Loucy (cell line): Measurements from ENCODE around the gene C8A.

Source experiments
- H2AFZ ChIP-seq: fragments of 200-600 bp; sonication (generic); 2 replicates; pipeline ENCODE4 v1.6.0; 2016; ENCODE audit warnings: antibody characterized with exemption, mild to moderate bottlenecking, low read length, moderate library complexity
- H3F3A ChIP-seq: fragments of 200-600 bp; 2 replicates; pipeline ENCODE4 v1.6.0; 2016; ENCODE audit warnings: antibody characterized with exemption, low read depth, mild to moderate bottlenecking
- H3K27me3 ChIP-seq: fragments of 200-600 bp; sonication (generic); 2 replicates; pipeline ENCODE4 v1.6.1; 2014; ENCODE audit warnings: low read length, mild to moderate bottlenecking; ENCODE audit not compliant: insufficient read depth, poor library complexity, severe bottlenecking
- H3K36me3 ChIP-seq: fragments of 200-600 bp; sonication (generic); 2 replicates; pipeline ENCODE4 v1.6.1; 2016; ENCODE audit warnings: low read length; ENCODE audit not compliant: insufficient read depth
- H3K4me1 ChIP-seq: fragments of 200-600 bp; sonication (generic); 2 replicates; pipeline ENCODE4 v1.5.1; 2014; ENCODE audit warnings: low read length, mild to moderate bottlenecking; ENCODE audit not compliant: insufficient read depth, poor library complexity, severe bottlenecking
- H3K4me2 ChIP-seq: fragments of 200-600 bp; sonication (generic); 2 replicates; pipeline ENCODE4 v1.6.0; 2014; ENCODE audit warnings: antibody characterized with exemption, low read length, low read depth, mild to moderate bottlenecking; ENCODE audit not compliant: poor library complexity, severe bottlenecking
- H3K4me3 ChIP-seq: fragments of 200-600 bp; sonication (generic); 2 replicates; pipeline ENCODE4 v1.5.1; 2014; ENCODE audit warnings: low read length, mild to moderate bottlenecking, mixed read lengths; ENCODE audit not compliant: poor library complexity, severe bottlenecking
- H3K79me2 ChIP-seq: fragments of 200-600 bp; sonication (generic); 2 replicates; pipeline ENCODE4 v1.6.1; 2014; ENCODE audit warnings: low read length; ENCODE audit not compliant: insufficient read depth
- H3K9ac ChIP-seq: fragments of 200-600 bp; sonication (generic); 2 replicates; pipeline ENCODE4 v1.6.0; 2014; ENCODE audit warnings: mild to moderate bottlenecking, low read depth, low read length, moderate library complexity; ENCODE audit not compliant: poor library complexity, severe bottlenecking
- H3K9me2 ChIP-seq: fragments of 200-600 bp; sonication (generic); replicated peaks from 2 replicates; pipeline ENCODE4 v1.6.1; 2016; ENCODE audit warnings: low read depth, low read length, mixed read lengths
- H3K9me3 ChIP-seq: fragments of 200-600 bp; sonication (generic); 2 replicates; pipeline ENCODE4 v1.6.1; 2014; ENCODE audit warnings: mild to moderate bottlenecking, antibody characterized with exemption, low read length, low read depth; ENCODE audit not compliant: insufficient read depth
- H4K20me1 ChIP-seq: fragments of 200-600 bp; sonication (generic); 2 replicates; pipeline ENCODE4 v1.6.0; 2014; ENCODE audit warnings: antibody characterized with exemption, low read length, mild to moderate bottlenecking; ENCODE audit not compliant: insufficient read depth, poor library complexity, severe bottlenecking
- EZH2phosphoT487 ChIP-seq: fragments of 200-600 bp; IDR thresholded peaks from 2 replicates; pipeline ENCODE4 v1.6.1; 2018; ENCODE audit warnings: antibody characterized with exemption, mild to moderate bottlenecking, moderate library complexity, borderline replicate concordance
- TF ChIP-seq, protein P1 (sequence below): fragments of 200-600 bp; sonication (generic); conservative IDR thresholded peaks from 2 replicates; pipeline ENCODE4 v1.5.1; 2014; ENCODE audit warnings: mild to moderate bottlenecking, antibody characterized with exemption, low read length

Gene C8A

GRCh38 chr1:56814205-56814604 is 40.4 kb upstream of the C8A start:
- Histone ChIP-seq H3F3A (no peaks in the 10 kb centered on the region), H3K4me3 (no peak overlapping the region), H3K9me3 (no peaks in the 10 kb centered on the region), H3K4me2 (no peak overlapping the region), H3K27me3 (no peaks in the 10 kb centered on the region), H2AFZ (no peak overlapping the region), H3K36me3 (no peaks in the 10 kb centered on the region), H3K4me1 (no peaks in the 10 kb centered on the region), H3K9ac (no peak overlapping the region), H3K79me2 (no peaks in the 10 kb centered on the region), H3K9me2 (no peaks in the 10 kb centered on the region), H4K20me1 (no peaks in the 10 kb centered on the region)
- no peak for TF ChIP-seq EZH2phosphoT487
- TF ChIP-seq, protein P1, sequence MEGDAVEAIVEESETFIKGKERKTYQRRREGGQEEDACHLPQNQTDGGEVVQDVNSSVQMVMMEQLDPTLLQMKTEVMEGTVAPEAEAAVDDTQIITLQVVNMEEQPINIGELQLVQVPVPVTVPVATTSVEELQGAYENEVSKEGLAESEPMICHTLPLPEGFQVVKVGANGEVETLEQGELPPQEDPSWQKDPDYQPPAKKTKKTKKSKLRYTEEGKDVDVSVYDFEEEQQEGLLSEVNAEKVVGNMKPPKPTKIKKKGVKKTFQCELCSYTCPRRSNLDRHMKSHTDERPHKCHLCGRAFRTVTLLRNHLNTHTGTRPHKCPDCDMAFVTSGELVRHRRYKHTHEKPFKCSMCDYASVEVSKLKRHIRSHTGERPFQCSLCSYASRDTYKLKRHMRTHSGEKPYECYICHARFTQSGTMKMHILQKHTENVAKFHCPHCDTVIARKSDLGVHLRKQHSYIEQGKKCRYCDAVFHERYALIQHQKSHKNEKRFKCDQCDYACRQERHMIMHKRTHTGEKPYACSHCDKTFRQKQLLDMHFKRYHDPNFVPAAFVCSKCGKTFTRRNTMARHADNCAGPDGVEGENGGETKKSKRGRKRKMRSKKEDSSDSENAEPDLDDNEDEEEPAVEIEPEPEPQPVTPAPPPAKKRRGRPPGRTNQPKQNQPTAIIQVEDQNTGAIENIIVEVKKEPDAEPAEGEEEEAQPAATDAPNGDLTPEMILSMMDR, result no peak

DNA sequence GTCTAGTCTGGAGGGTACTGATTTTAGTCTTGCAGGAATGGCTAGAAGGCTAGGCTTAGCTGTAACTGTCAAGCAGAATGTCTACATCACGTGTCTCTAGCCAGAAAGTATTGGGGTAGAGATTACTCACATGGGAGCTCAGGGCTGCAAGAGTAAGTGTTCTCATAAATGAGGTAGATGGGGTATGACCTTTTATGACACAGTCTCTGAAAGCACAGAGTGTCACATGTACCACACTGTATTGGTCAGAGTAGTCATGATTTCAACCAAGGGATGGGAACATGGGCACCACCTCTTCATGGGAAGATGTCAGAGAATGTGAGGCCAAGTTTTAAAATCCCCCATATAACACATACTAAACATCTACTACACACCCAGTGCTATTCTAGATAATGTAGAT is 38.3 kb upstream of the C8A start:
- no peak overlapping the region for H2AFZ ChIP-seq
- H3K9ac ChIP-seq, result no peak overlapping the region
- no peaks in the 10 kb centered on the region for H3K36me3 ChIP-seq
- H3K9me2 ChIP-seq, result no peaks in the 10 kb centered on the region
- H3K79me2 ChIP-seq, result no peaks in the 10 kb centered on the region
- no peaks in the 10 kb centered on the region for H3K9me3 ChIP-seq
- H3K27me3 ChIP-seq, result no peaks in the 10 kb centered on the region
- no peak overlapping the region for H3K4me3 ChIP-seq
- no peaks in the 10 kb centered on the region for H3K4me1 ChIP-seq
- H3K4me2 ChIP-seq, result no peak overlapping the region
- TF ChIP-seq EZH2phosphoT487, result no peak
- TF ChIP-seq, protein P1, result no peak
- no peaks in the 10 kb centered on the region for H3F3A ChIP-seq
- H4K20me1 ChIP-seq, result no peaks in the 10 kb centered on the region

GRCh38 chr1:56816909-56817308 is 37.7 kb upstream of the C8A start:
- H2AFZ ChIP-seq, result no peak overlapping the region
- H3K4me1 ChIP-seq, result no peaks in the 10 kb centered on the region
- no peak overlapping the region for H3K4me3 ChIP-seq
- no peaks in the 10 kb centered on the region for H4K20me1 ChIP-seq
- no peaks in the 10 kb centered on the region for H3K36me3 ChIP-seq
- H3K9ac ChIP-seq, result no peak overlapping the region
- H3K27me3 ChIP-seq, result no peaks in the 10 kb centered on the region
- no peaks in the 10 kb centered on the region for H3F3A ChIP-seq
- no peaks in the 10 kb centered on the region for H3K9me3 ChIP-seq
- TF ChIP-seq, protein P1, result no peak
- no peak for TF ChIP-seq EZH2phosphoT487
- H3K79me2 ChIP-seq, result no peaks in the 10 kb centered on the region
- H3K4me2 ChIP-seq, result no peak overlapping the region
- H3K9me2 ChIP-seq, result no peaks in the 10 kb centered on the region
